GM03348 (cell line): ENCODE measurements around the gene TARS3.

Experiments
- DNase-seq: peaks from one replicate; pipeline ENCODE4 v3.0.0; 2012; ENCODE audit warnings: low spot score

Gene TARS3

DNA sequence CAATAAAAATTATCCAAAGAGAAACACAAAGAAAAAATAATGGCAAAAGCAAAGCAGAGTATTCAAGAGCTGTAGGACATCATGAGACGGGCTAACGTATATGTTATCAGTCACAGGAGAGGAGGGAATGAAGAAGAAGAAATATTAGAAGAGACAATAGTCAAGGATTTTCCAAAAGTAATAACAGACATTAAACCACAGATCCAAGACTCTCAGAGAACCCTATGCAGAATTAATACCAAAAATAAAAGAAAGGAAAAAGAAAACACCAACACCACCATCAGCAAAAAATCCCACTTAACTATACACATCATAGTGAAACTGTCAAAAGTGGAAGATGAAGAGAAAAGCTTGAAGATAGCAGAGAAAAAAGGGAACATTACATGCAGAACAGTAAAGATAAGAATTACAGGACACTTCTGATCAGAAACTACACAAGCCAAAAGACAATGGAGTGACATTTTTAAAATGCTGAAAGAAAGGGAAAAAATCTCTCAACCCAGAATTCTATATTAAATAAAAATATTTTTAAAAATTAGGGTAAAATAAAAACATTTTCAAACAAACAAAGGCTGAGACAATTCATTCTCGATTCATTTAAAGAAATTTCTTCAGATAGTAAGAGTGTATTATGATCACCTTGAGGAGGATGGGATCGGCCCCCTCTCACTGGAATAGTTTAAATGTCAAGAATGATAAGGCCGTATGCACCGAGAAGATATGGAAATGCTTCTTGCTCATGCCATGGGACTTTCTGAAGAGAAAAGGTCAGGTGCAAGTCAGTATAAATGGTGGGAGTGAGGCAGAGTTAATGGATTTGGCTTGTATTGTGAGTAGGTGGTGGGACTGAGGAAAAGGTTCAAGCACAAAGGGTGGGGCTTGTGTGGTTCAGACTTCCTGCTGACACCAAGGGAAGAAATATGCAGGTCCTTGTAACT lies 100.6 kb downstream of the TARS3 start:
- no peak for DNase-seq

DNA sequence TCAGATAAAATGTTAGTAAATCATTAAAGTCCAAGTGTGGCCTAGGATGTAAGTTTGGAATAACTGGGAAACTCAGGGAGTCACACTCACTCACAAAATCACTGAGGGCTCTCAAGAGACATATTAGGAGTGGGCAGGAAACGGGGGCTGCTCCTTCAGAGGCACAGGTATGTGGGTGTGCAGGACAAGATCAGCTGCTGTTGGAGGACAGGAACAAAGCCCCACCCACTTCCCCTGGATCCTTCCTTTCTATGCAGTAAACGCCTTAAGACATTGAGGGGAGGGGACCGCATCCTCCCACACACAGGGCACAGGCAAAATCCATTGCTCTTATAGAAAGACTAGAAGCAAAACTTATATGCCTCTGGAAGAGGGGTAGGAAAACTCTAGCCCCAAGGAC lies 102.3 kb downstream of the TARS3 start:
- DNase-seq, result no peak

GRCh38 chr15:101620671-101621070 lies 103.6 kb downstream of the TARS3 start:
- DNase-seq, result no peak

GRCh38 chr15:101619615-101619865 lies 104.7 kb downstream of the TARS3 start:
- no peak for DNase-seq

GRCh38 chr15:101618851-101619614 lies 105.2 kb downstream of the TARS3 start:
- no peak for DNase-seq

GRCh38 chr15:101618076-101618475 lies 106.2 kb downstream of the TARS3 start:
- DNase-seq, result no peak

- DNase-seq, result no peak
Observed at GRCh38 chr15:101617390-101617965, 106.8 kb downstream of the TARS3 start.

DNA sequence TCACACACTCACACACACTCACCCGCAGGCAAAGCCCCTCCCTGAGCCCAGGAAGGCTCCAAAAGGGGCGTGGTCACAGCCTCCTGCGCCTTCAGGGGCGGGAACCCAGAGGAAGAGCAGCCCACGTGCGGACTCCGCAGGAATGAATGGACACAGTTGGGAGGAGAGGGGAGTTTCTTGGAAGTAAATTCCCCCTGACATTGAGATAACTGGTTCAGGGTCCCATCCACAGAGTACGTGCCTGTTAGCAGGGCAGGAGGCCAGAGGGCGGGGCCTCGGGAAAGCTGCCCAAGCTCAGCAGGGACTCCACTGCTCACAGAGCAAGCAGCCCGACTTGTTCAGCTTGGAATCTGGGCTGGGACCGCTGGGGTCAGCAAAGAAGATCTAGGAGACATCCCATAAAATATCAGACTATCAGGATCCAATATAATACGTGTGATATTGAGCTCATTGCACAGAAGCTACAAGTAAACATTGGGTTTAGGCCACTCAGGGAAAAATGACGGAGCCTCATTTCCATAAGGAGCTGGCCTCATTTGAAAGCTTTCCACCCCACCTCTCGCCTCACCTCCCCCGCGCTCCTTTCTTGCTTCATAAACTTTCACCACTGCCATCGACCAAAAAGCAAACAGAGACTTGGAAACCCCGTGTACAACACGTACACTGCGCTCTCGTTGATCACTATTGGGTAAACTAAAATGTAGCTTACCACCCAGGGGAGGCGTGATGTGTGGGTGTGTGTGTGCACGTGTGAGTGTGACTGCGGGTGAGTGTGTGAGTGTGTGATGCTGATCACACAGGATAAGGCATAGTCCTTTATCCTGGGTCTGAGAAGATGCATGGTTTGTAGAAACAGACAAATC lies 108.1 kb downstream of the TARS3 start:
- peak; percentile 82 for DNase-seq

- DNase-seq, result peak; percentile 32
Observed at GRCh38 chr15:101615414-101615985, 108.8 kb downstream of the TARS3 start.

DNA sequence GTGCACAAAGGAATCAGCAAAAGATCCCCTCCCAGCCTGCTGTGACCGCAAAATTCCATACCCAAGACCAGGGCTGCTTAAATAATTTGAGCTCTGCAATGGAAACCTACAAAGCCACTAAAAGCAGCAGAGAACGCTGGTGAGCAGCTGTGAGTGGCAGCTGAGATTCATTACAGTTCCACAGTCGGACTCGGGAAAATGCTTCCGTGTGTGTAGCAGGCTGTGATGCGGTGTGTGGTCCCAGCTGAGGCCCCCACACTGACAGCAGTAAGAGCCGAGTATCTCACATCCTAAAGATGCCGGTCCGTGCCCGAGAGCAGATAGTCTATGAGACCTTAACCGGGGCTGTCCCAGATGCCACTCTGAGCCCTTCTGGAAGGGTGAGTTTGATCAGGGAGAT lies 109.5 kb downstream of the TARS3 start:
- DNase-seq, result no peak

DNA sequence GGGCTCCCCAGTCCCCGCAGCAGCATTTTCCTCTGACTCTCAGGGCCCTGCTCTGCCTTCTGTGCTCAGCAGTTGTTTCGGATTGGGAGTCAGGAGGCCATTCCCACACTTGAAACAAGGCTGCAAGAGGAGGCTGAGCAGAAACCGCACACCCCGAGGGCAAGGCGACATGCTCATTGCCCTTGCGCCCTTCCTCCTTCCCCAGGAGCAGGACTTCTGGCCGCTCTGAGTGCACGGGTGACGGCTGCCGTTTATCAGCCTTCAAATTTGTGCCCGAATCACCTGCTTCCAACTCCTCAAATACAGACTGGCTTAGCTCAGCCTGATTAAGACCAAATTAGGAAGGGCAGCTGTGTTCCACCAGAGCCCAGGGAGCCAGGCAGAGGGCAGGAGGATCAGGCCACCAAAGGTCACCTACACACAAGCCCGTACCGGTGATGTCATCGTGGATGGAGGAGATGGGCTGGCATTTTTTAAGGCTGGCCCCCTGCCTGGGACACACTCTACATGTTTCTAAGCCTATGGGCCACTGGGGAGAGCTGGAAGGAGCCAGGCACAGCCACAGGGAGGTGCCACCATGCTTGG lies 110.2 kb downstream of the TARS3 start:
- no peak for DNase-seq

DNA sequence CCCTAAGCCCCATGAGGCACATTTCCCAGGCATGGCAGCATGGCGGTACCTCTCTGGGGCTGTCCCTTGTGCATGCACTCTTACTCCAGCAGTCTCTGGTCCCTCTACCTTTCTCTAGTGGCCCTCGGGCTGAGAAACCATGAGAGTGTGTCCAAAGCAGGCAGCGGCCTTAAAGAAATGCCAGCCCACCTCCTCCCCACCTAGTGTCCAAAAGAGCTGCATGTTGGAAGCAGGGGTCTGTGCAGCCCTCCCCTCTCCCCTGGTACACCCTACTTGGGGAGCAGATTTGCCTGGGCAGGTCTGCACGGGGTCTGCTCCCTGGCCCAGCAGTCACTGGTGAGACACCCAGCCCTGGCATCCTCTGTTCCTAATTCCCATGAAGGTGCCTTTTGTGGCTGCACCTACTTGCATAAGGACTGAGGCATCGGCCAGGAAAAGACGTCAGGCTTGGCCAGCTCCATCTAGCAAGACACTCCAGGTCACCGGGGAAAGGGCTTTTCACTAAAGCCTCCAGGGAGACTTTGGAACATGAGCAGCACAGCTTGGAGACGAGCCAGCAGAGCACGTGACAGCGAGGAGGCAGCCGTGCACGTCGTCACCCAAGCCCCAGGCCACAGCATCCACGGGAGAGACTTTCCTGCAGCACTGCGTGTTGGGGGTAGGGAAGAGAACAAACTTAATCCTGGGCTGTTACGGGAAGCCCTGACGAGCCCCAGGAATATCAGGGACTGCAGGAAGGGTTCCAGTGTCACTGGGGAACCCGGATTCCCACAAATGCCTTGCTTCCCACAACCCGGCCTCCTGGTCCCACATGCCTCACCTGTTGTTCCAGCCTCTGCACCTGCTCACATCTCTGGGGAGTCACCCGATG lies 110.9 kb downstream of the TARS3 start:
- no peak for DNase-seq

DNA sequence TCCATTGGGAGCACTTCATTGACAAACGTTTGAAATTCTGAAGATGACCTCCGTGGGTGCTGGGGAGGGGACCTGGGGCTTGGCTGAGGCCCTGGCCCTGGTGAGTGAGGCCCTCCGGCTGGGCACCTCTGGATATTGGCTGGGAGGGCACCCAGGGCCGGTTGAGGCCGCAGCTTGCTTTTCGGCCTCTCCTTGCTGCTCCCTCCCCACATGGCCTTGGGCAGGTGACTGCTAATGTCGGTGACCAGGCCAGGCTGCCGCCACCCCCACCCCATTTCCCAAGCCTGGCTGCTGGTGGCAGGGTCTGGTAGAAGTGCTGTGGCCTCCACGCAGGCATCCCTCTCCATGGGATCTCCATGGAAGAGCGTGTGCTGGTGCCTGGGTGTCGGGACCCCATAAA lies 111.6 kb downstream of the TARS3 start:
- no peak for DNase-seq

DNA sequence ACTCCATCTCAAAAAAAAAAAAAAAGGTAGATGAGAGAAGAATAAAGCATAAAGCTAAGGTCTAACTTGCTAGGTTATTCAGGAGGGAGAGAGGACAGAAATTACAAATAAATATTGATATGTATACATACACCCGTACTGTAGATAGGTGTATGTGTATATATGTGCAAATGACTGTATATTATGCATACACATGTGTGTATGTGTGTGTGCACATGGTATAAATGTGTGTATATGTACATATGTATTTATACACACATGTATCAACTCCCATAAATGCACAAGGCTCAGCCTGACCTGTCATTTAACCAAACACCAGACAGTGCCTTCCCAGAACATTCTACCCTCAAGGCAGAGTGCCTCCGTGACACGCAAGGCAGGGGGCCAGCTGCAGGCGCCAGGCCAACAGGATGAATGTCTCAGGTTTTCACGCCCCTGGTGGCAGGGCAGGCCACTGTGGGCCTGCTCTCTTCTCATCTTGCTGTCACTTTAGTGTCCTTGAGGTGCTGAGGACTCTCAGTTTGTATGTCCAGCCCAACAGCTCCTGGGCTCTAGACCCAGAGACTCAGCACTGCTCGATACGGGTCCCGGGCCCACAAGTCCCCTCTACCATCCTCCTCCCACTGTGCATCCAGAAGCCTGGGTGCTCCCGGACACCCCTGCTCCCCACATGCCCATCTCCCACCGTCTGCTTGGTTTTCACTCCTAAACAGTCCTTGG lies 112.5 kb downstream of the TARS3 start:
- no peak for DNase-seq

DNA sequence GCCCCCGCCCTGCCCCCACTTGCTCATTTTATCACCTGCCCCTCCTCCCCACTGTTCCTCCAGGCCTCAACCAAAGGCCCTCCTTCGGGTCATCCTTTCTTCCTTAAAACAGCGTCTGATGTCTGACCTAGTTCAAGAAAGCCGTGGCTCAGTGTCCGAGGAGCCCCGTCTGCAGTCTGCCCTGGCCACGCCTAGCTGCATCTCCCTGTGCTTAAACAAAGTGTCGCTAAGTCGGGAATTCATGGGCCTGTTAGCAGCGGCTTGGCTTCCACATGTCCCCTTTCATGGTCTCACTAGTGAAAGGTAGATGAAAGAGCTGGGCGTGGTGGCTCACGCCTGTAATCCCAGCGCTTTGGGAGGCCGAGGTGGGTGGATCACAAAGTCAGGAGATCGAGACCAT lies 113.3 kb downstream of the TARS3 start:
- DNase-seq, result no peak

DNA sequence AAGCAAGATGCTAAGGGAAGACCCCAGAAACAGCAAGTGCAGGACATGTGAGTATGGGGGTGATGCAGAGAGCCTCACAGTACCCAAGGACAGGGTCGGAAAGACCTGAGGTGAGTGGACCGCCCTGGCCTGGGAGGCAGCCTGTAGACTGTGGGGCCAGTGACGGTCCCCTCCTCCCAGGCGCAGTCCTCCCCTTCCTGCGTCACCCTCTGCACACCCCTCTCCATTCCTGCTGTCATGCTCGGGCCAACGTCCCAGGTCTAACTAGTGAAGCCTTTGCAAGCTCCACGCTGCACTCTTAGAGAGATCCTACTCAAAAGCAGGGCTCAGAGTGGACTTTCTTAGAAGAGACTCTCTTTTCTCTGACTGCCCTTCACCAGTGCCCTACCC lies 113.7 kb downstream of the TARS3 start:
- DNase-seq, result no peak

- DNase-seq, result no peak
Observed at GRCh38 chr15:101609742-101610610, 114.3 kb downstream of the TARS3 start.

GRCh38 chr15:101608201-101608600 lies 116.1 kb downstream of the TARS3 start:
- DNase-seq, result no peak

- DNase-seq, result no peak
Observed at GRCh38 chr15:101607108-101607507, 117.2 kb downstream of the TARS3 start.
